ENCODE data around the gene PLXNA4.

Gene PLXNA4

DNA sequence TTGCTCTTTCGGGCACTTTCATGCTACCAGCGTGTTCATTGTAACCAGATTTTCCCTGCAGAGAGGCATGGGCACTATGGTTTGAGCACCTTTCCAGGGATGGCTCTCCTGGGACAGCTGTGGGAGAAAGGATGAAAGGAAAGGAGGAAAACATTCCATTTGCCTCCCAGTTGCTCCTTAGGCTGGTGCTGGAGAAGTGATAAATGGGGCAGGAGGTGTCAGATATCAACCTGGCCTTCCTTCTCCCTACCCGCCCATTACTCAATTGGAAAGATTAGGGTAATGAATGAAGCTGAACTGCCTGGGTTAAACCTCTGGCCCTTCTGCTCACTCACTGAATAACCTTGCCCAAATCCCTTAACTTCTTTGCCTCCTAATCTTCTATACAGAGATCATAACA is 228.4 kb downstream of the PLXNA4 start:
- Histone ChIP-seq H3K4me3 (ENCODE audit: low read length) (no peak overlapping the region), H3K27me3 (ENCODE audit: insufficient read depth, low read length) (no peaks in the 10 kb centered on the region), H3K4me1 (ENCODE audit: insufficient read depth, low read length) (peaks cover 12% of the 10 kb centered on the region; the same call in 1 of the 2 replicates), H3K36me3 (ENCODE audit: insufficient read depth, low read length) (no peaks in the 10 kb centered on the region), H3K9ac (ENCODE audit: low read depth, low read length) (no peak overlapping the region), H3K9me3 (ENCODE audit: insufficient read depth, low read depth, low read length) (peaks cover 4% of the 10 kb centered on the region; the same call in 1 of the 2 replicates), H3K27ac (ENCODE audit: low read depth, low read length) (no peak overlapping the region)
- WGBS = 70% methylated on average over 3 of the region's 3 CpGs

- H3K4me1 ChIP-seq (ENCODE audit: insufficient read depth, low read length) = peaks cover 12% of the 10 kb centered on the region; the same call in 1 of the 2 replicates
- H3K4me3 ChIP-seq (ENCODE audit: low read length) = no peak overlapping the region
- WGBS = 92% methylated on average over 7 of the region's 7 CpGs
- no peaks in the 10 kb centered on the region for H3K27me3 ChIP-seq (ENCODE audit: insufficient read depth, low read length)
- no peaks in the 10 kb centered on the region for H3K36me3 ChIP-seq (ENCODE audit: insufficient read depth, low read length)
- H3K9me3 ChIP-seq (ENCODE audit: insufficient read depth, low read depth, low read length) = peaks cover 4% of the 10 kb centered on the region; the same call in 1 of the 2 replicates
- no peak overlapping the region for H3K9ac ChIP-seq (ENCODE audit: low read depth, low read length)
- no peak overlapping the region for H3K27ac ChIP-seq (ENCODE audit: low read depth, low read length)
Measured at GRCh38 chr7:132347123-132347522, 229.1 kb downstream of the PLXNA4 start.

GRCh38 chr7:132345543-132346129 is 230.6 kb downstream of the PLXNA4 start:
- 0 out of 2 replicates have a peak, but pooled peaks cover 5% of the 10 kb centered on the region for H3K4me1 ChIP-seq (ENCODE audit: insufficient read depth, low read length)
- H3K9ac ChIP-seq (ENCODE audit: low read depth, low read length) = no peak overlapping the region
- H3K27me3 ChIP-seq (ENCODE audit: insufficient read depth, low read length) = no peaks in the 10 kb centered on the region
- no peaks in the 10 kb centered on the region for H3K36me3 ChIP-seq (ENCODE audit: insufficient read depth, low read length)
- peaks cover 3% of the 10 kb centered on the region; the same call in 1 of the 2 replicates for H3K9me3 ChIP-seq (ENCODE audit: insufficient read depth, low read depth, low read length)
- WGBS = 82% methylated on average over 6 of the region's 6 CpGs
- no peak overlapping the region for H3K27ac ChIP-seq (ENCODE audit: low read depth, low read length)
- no peak overlapping the region for H3K4me3 ChIP-seq (ENCODE audit: low read length)

DNA sequence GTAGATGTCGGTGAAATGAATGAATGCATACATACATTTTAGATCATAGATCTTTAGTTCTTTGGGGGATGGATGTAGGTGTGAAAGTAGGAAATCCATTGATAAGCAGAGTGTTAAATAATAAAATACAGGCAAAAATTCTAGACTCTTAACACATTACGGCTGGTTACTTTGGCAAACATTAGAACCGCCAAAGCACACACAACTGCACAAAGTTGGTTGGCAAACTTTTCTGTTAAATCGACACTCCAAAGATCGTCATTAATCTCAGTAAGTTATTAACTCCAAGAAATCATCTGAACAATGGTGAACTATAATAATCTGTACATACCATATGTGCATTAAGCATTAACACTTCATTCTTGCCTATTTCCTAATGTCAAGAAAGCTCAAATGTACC is 231.2 kb downstream of the PLXNA4 start:
- Histone ChIP-seq H3K9ac (ENCODE audit: low read depth, low read length) (no peak overlapping the region), H3K9me3 (ENCODE audit: insufficient read depth, low read depth, low read length) (no peaks in the 10 kb centered on the region), H3K36me3 (ENCODE audit: insufficient read depth, low read length) (no peaks in the 10 kb centered on the region), H3K4me3 (ENCODE audit: low read length) (no peak overlapping the region), H3K4me1 (ENCODE audit: insufficient read depth, low read length) (0 out of 2 replicates have a peak, but pooled peaks cover 5% of the 10 kb centered on the region), H3K27me3 (ENCODE audit: insufficient read depth, low read length) (no peaks in the 10 kb centered on the region), H3K27ac (ENCODE audit: low read depth, low read length) (no peak overlapping the region)
- WGBS = 92% methylated on average over 4 of the region's 5 CpGs

GRCh38 chr7:132343199-132343598 is 233.1 kb downstream of the PLXNA4 start:
- no peak overlapping the region for H3K9ac ChIP-seq (ENCODE audit: low read depth, low read length)

DNA sequence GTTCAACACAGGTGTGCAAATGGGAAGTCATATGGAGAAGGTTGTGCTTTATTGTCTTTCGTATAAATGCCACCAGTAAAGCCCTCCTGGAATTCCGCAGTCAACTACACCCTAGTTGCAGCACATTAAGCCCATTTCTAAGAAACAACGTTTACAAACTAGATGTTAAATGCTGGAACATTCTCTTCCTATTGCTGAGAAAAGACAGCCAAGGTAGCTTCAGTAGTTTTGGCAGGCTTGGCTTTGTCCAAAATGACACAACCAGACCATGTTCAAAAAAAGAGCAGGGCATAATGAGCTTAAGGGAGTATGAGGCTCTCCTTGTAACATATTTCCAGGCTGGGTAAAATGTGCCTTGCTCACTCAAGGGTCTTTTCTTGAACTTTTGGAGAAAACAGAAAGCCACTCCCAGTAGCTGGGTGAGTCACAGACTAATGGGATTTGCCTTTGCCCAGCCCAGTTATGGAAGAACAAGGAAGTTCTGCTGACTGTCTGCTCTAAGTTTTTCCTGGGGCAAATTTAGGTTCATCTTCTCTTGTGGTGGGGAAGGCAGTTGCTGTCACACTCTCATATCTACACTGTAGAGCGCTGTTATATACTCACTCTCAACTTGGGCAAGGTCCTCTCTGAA is 238.7 kb downstream of the PLXNA4 start:
- no peak overlapping the region for H3K4me3 ChIP-seq (ENCODE audit: low read length)
- 93% methylated on average over 4 of the region's 4 CpGs for WGBS

More at GRCh38 chr7:132343199-132343598, 233.1 kb downstream of the PLXNA4 start:
- Histone ChIP-seq H3K27me3 (ENCODE audit: insufficient read depth, low read length) (no peaks in the 10 kb centered on the region), H3K4me3 (ENCODE audit: low read length) (no peak overlapping the region), H3K27ac (ENCODE audit: low read depth, low read length) (no peak overlapping the region), H3K36me3 (ENCODE audit: insufficient read depth, low read length) (no peaks in the 10 kb centered on the region), H3K9me3 (ENCODE audit: insufficient read depth, low read depth, low read length) (no peaks in the 10 kb centered on the region), H3K4me1 (ENCODE audit: insufficient read depth, low read length) (0 out of 2 replicates have a peak, but pooled peaks cover 5% of the 10 kb centered on the region)
- 95% methylated on average over 1 of the region's 1 CpG for WGBS

GRCh38 chr7:132336797-132337196 is 239.5 kb downstream of the PLXNA4 start:
- H3K9me3 ChIP-seq (ENCODE audit: insufficient read depth, low read depth, low read length) = no peaks in the 10 kb centered on the region
- H3K36me3 ChIP-seq (ENCODE audit: insufficient read depth, low read length) = no peaks in the 10 kb centered on the region
- H3K4me3 ChIP-seq (ENCODE audit: low read length) = no peak overlapping the region
- WGBS = 98% methylated on average over 5 of the region's 5 CpGs
- no peak overlapping the region for H3K27ac ChIP-seq (ENCODE audit: low read depth, low read length)
- H3K9ac ChIP-seq (ENCODE audit: low read depth, low read length) = no peak overlapping the region
- no peaks in the 10 kb centered on the region for H3K27me3 ChIP-seq (ENCODE audit: insufficient read depth, low read length)
- no peaks in the 10 kb centered on the region for H3K4me1 ChIP-seq (ENCODE audit: insufficient read depth, low read length)

More for the DNA sequence above, 238.7 kb downstream of the PLXNA4 start:
- Histone ChIP-seq H3K27me3 (ENCODE audit: insufficient read depth, low read length) (no peaks in the 10 kb centered on the region), H3K4me1 (ENCODE audit: insufficient read depth, low read length) (no peaks in the 10 kb centered on the region), H3K27ac (ENCODE audit: low read depth, low read length) (no peak overlapping the region), H3K36me3 (ENCODE audit: insufficient read depth, low read length) (no peaks in the 10 kb centered on the region), H3K9ac (ENCODE audit: low read depth, low read length) (no peak overlapping the region), H3K9me3 (ENCODE audit: insufficient read depth, low read depth, low read length) (no peaks in the 10 kb centered on the region)

- H3K36me3 ChIP-seq (ENCODE audit: insufficient read depth, low read length) = no peaks in the 10 kb centered on the region
- H3K4me1 ChIP-seq (ENCODE audit: insufficient read depth, low read length) = no peaks in the 10 kb centered on the region
- 86% methylated on average over 2 of the region's 2 CpGs for WGBS
- no peak overlapping the region for H3K9ac ChIP-seq (ENCODE audit: low read depth, low read length)
- H3K9me3 ChIP-seq (ENCODE audit: insufficient read depth, low read depth, low read length) = no peaks in the 10 kb centered on the region
- H3K27ac ChIP-seq (ENCODE audit: low read depth, low read length) = no peak overlapping the region
- H3K4me3 ChIP-seq (ENCODE audit: low read length) = no peak overlapping the region
- no peaks in the 10 kb centered on the region for H3K27me3 ChIP-seq (ENCODE audit: insufficient read depth, low read length)
Measured at GRCh38 chr7:132333301-132333700, 243.0 kb downstream of the PLXNA4 start.

- Histone ChIP-seq H3K9ac (ENCODE audit: low read depth, low read length) (no peak overlapping the region), H3K36me3 (ENCODE audit: insufficient read depth, low read length) (no peaks in the 10 kb centered on the region), H3K27me3 (ENCODE audit: insufficient read depth, low read length) (peaks cover 3% of the 10 kb centered on the region; the same call in 1 of the 2 replicates), H3K4me3 (ENCODE audit: low read length) (no peak overlapping the region), H3K27ac (ENCODE audit: low read depth, low read length) (no peak overlapping the region), H3K4me1 (ENCODE audit: insufficient read depth, low read length) (no peaks in the 10 kb centered on the region), H3K9me3 (ENCODE audit: insufficient read depth, low read depth, low read length) (no peaks in the 10 kb centered on the region)
- 94% methylated on average over 5 of the region's 5 CpGs for WGBS
Measured at GRCh38 chr7:132328760-132329159, 247.5 kb downstream of the PLXNA4 start.

DNA sequence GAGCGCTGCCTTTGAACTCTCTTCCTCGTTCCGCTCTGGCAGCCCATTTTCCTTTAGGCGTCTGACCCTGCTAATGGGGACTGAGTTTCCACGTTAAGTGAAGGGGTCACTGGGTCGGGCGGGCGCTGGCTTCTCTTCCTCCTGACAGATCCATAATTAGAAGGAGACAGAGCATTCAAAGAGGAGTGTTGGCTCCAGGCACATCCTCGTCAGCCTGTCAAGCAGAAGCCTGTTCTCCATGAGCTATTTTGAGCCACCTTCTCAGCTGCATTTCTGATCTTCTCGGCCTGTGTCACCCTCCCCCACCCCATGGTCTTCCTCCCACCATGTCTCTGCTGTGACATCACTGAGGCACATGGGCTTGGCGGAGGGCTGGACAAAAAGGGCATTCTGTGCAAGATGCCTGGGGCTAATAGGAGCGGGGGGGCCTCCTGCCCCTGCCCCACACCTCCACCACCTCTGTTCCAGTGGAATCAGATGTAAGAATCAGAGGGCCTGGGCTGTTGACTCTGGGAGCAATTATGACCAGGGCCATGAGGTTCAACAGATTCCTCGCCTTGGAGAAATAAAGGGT is 248.1 kb downstream of the PLXNA4 start:
- no peak overlapping the region for H3K4me3 ChIP-seq (ENCODE audit: low read length)
- H3K36me3 ChIP-seq (ENCODE audit: insufficient read depth, low read length) = no peaks in the 10 kb centered on the region
- H3K9me3 ChIP-seq (ENCODE audit: insufficient read depth, low read depth, low read length) = no peaks in the 10 kb centered on the region
- no peaks in the 10 kb centered on the region for H3K4me1 ChIP-seq (ENCODE audit: insufficient read depth, low read length)
- no peak overlapping the region for H3K27ac ChIP-seq (ENCODE audit: low read depth, low read length)
- WGBS = 90% methylated on average over 13 of the region's 13 CpGs
- H3K27me3 ChIP-seq (ENCODE audit: insufficient read depth, low read length) = peaks cover 3% of the 10 kb centered on the region; the same call in 1 of the 2 replicates
- H3K9ac ChIP-seq (ENCODE audit: low read depth, low read length) = no peak overlapping the region

- Histone ChIP-seq H3K36me3 (ENCODE audit: insufficient read depth, low read length) (no peaks in the 10 kb centered on the region), H3K4me3 (ENCODE audit: low read length) (no peak overlapping the region), H3K4me1 (ENCODE audit: insufficient read depth, low read length) (no peaks in the 10 kb centered on the region), H3K27me3 (ENCODE audit: insufficient read depth, low read length) (peaks cover 3% of the 10 kb centered on the region; the same call in 1 of the 2 replicates), H3K27ac (ENCODE audit: low read depth, low read length) (no peak overlapping the region), H3K9ac (ENCODE audit: low read depth, low read length) (no peak overlapping the region), H3K9me3 (ENCODE audit: insufficient read depth, low read depth, low read length) (no peaks in the 10 kb centered on the region)
- 94% methylated on average over 1 of the region's 1 CpG for WGBS
Measured at GRCh38 chr7:132326878-132327589, 249.2 kb downstream of the PLXNA4 start.

Measured in HUES64 (cell line).